Measurements from ENCODE around the gene WDR90. TPM values are rescaled to one million over a fixed set of nuclear protein-coding genes. Genes with fewer than 3 reads are reported as not detected.

WDR90 gene
- total RNA-seq, 4 donors from 2014 or later, result 2.9 to 9.8 (median 6.5) TPM

- in situ Hi-C loops (cut with MboI; ENCODE audit: low sequenced_read_pairs in 4 of 4), result no loop called here
- TF ChIP-seq POLR2A (IDR thresholded peaks at IDR 0.05), result no peak
- TF ChIP-seq, protein P1, sequence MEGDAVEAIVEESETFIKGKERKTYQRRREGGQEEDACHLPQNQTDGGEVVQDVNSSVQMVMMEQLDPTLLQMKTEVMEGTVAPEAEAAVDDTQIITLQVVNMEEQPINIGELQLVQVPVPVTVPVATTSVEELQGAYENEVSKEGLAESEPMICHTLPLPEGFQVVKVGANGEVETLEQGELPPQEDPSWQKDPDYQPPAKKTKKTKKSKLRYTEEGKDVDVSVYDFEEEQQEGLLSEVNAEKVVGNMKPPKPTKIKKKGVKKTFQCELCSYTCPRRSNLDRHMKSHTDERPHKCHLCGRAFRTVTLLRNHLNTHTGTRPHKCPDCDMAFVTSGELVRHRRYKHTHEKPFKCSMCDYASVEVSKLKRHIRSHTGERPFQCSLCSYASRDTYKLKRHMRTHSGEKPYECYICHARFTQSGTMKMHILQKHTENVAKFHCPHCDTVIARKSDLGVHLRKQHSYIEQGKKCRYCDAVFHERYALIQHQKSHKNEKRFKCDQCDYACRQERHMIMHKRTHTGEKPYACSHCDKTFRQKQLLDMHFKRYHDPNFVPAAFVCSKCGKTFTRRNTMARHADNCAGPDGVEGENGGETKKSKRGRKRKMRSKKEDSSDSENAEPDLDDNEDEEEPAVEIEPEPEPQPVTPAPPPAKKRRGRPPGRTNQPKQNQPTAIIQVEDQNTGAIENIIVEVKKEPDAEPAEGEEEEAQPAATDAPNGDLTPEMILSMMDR (IDR thresholded peaks at IDR 0.05 in 4 of 5, conservative IDR thresholded peaks at IDR 0.05 in 1 of 5), result no peak
- H3K4me3 ChIP-seq, result no peak overlapping the region
- H3K27ac ChIP-seq, result no peak overlapping the region
- no peaks in the 10 kb centered on the region for H3K36me3 ChIP-seq
- H3K27me3 ChIP-seq, result peaks cover 76 to 84% (median 84%) of the 10 kb centered on the region in 3 donors
- DNase-seq, result no peak
- H3K4me1 ChIP-seq, result no peaks in the 10 kb centered on the region
- H3K9me3 ChIP-seq, result no peaks in the 10 kb centered on the region
- intact Hi-C loops (cut with DNase I; ENCODE audit: low total_unique reads), result no loop called here
- ATAC-seq, result no peak
Observed at GRCh38 chr16:698911-699671, 49.9 kb downstream of the WDR90 start.

DNA sequence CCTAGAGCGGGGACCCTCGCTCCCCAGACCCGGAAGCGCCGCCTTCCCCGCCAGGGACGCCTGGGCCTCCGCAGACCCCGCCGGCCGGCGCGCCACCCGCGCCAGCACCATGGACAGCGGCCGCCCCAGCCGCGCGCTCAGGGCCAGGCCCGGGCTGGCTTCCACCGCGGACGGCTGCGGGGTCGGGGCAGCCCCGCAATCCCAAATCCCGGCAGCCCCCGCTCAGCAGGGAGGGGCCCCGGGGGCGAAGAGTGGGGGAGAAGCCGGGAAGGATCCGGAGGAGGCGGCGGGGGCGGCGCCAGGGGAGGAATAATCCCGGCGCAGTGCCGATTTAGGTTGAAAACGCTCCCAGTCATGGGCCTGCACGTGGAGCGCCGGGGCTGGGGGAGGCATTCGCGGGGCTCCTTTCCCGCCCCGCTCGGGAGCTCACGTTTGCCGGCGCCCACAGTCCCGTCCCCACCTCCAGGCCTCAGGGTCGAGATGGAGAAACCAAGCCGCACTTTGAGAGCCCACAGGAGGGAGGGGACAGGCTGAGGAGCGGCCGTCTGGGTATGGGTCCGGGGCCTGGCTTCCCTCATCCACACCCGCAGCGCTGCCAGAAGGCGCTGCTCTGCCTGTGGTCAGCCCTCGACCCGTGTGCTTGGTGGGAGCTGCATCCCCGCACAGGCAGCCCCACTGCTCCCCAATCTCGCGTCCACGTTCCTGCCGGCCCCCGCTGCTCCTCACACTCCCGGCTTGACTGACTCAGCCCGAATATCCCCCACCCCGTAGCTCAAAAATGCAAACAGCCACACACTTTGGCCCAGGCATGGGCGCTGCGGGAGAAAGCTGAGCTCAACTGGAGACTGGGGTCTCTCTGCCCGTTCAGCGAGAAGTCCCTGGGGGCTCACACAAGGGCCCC lies 51.8 kb downstream of the WDR90 start:
- TF ChIP-seq, protein P1 (IDR thresholded peaks at IDR 0.05 in 4 of 5, conservative IDR thresholded peaks at IDR 0.05 in 1 of 5), result no peak
- TF ChIP-seq POLR2A (IDR thresholded peaks at IDR 0.05), result no peak
- in situ Hi-C loops (cut with MboI; ENCODE audit: low sequenced_read_pairs in 4 of 4), result no loop called here
- ATAC-seq, result no peak
- no peak for DNase-seq
- Histone ChIP-seq H3K36me3 (no peaks in the 10 kb centered on the region), H3K9me3 (no peaks in the 10 kb centered on the region), H3K27me3 (peaks cover 70 to 79% (median 78%) of the 10 kb centered on the region in 3 donors), H3K4me1 (no peaks in the 10 kb centered on the region), H3K4me3 (no peak overlapping the region), H3K27ac (no peak overlapping the region)
- intact Hi-C loops (cut with DNase I; ENCODE audit: low total_unique reads), result no loop called here

GRCh38 chr16:702341-702740 lies 53.2 kb downstream of the WDR90 start:
- H3K36me3 ChIP-seq, result no peaks in the 10 kb centered on the region
- no peak for ATAC-seq
- H3K27ac ChIP-seq, result no peak overlapping the region
- TF ChIP-seq, protein P1 (IDR thresholded peaks at IDR 0.05 in 4 of 5, conservative IDR thresholded peaks at IDR 0.05 in 1 of 5), result no peak
- TF ChIP-seq POLR2A (IDR thresholded peaks at IDR 0.05), result no peak
- intact Hi-C loops (cut with DNase I; ENCODE audit: low total_unique reads) (no loop called here), in situ Hi-C loops (cut with MboI; ENCODE audit: low sequenced_read_pairs in 4 of 4) (no loop called here)
- no peak for DNase-seq
- H3K9me3 ChIP-seq, result no peaks in the 10 kb centered on the region
- no peak overlapping the region for H3K4me3 ChIP-seq
- H3K27me3 ChIP-seq, result peaks cover 72 to 81% (median 79%) of the 10 kb centered on the region in 3 donors
- H3K4me1 ChIP-seq, result peaks cover 0 to 4% of the 10 kb centered on the region in 2 donors

- DNase-seq, result no peak
- ATAC-seq, result no peak
- peaks cover 0 to 4% of the 10 kb centered on the region in 2 donors for H3K4me1 ChIP-seq
- peaks cover 76 to 87% (median 84%) of the 10 kb centered on the region in 3 donors for H3K27me3 ChIP-seq
- no peak overlapping the region for H3K27ac ChIP-seq
- in situ Hi-C loops (cut with MboI; ENCODE audit: low sequenced_read_pairs in 4 of 4) (no loop called here), intact Hi-C loops (cut with DNase I; ENCODE audit: low total_unique reads) (no loop called here)
- no peaks in the 10 kb centered on the region for H3K36me3 ChIP-seq
- no peak for TF ChIP-seq POLR2A (IDR thresholded peaks at IDR 0.05)
- TF ChIP-seq, protein P1 (IDR thresholded peaks at IDR 0.05 in 4 of 5, conservative IDR thresholded peaks at IDR 0.05 in 1 of 5), result no peak
- H3K4me3 ChIP-seq, result no peak overlapping the region
- H3K9me3 ChIP-seq, result no peaks in the 10 kb centered on the region
Observed at GRCh38 chr16:703406-703805, 54.2 kb downstream of the WDR90 start.
